ENCODE results near the gene HOXA7.

Gene HOXA7

DNA sequence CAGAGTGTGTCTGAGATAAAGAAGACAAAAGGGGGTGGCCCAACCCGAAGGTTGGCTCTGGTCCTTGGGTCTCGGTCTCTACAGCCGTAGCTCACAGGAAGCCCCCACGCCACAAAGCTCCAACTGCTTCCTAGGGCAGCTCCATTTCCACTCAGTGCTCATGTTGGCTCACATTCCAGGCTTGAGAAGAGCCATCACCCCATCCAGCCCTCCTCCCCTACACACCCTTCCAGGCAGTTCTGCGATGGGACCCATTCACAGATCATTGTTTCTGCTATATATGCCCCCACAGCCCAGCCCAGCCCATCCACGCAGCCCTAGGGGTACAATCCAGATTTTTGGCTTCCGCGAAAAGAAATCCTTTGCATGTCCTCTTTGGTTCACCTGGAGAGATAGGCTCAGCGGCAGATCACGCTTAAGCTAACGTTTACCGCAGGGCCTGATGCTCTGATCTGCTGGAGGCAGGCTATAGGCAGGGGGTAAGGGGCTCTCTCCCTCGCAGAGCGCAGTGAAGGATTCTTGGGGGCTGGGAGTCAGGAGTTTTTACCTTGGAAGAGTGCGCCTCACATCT, 34.8 kb upstream of the HOXA7 start:
- no peak overlapping the region for H3K27ac ChIP-seq (ENCODE audit: extremely low read depth, low read depth, low read length)
- peaks cover 33% of the 10 kb centered on the region for H3K4me1 ChIP-seq (ENCODE audit: control insufficient read depth, insufficient read depth, low read length)
- H3K36me3 ChIP-seq (ENCODE audit: control insufficient read depth in 2 of 2, insufficient read depth in 1 of 2, low read length in 2 of 2): peaks cover 11 to 23% of the 10 kb centered on the region in 2 experiments; a peak in 2 of 3 replicates
- no peaks in the 10 kb centered on the region for H3K9me3 ChIP-seq (ENCODE audit: control insufficient read depth, insufficient read depth, low read depth, low read length)
- POLR2A ChIA-PET: interaction anchor here (1.1 to 2.3 kb wide), 4 partner anchors 8 to 730 kb away, joined by 3 to 8 read pairs (median 6); partner anchors contain the start of gene HOXA13
- H3K4me3 ChIP-seq (ENCODE audit: low read depth, low read length): no peak overlapping the region
- TF ChIP-seq GLIS2 (tag by site-specific recombination; IDR thresholded peaks at IDR 0.05) (peak; percentile 68; the same call in 1 of the 2 replicates), GLIS1 (tag by site-specific recombination; IDR thresholded peaks at IDR 0.05) (peak; percentile 49), ZBTB8A (tag by site-specific recombination; IDR thresholded peaks at IDR 0.05) (0 out of 2 replicates have a peak, but pooled peaks have one; percentile 5), MYNN (tag by site-specific recombination; IDR thresholded peaks at IDR 0.05; ENCODE audit: borderline replicate concordance) (no peak), ZNF341 (tag by site-specific recombination; IDR thresholded peaks at IDR 0.05; ENCODE audit: low read depth) (peak; percentile 48), ZNF837 (tag by site-specific recombination; IDR thresholded peaks at IDR 0.05) (no peak), ZNF274 (IDR thresholded peaks at IDR 0.05; ENCODE audit: low read length) (no peak), ZNF274 (tag by site-specific recombination; IDR thresholded peaks at IDR 0.05; ENCODE audit: borderline replicate concordance) (no peak), ZNF701 (tag by site-specific recombination; IDR thresholded peaks at IDR 0.05) (no peak)
- TF ChIP-seq, protein P1, sequence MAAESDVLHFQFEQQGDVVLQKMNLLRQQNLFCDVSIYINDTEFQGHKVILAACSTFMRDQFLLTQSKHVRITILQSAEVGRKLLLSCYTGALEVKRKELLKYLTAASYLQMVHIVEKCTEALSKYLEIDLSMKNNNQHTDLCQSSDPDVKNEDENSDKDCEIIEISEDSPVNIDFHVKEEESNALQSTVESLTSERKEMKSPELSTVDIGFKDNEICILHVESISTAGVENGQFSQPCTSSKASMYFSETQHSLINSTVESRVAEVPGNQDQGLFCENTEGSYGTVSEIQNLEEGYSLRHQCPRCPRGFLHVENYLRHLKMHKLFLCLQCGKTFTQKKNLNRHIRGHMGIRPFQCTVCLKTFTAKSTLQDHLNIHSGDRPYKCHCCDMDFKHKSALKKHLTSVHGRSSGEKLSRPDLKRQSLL (tag by site-specific recombination; IDR thresholded peaks at IDR 0.05): peak; percentile 84
- TF ChIP-seq, protein P2, sequence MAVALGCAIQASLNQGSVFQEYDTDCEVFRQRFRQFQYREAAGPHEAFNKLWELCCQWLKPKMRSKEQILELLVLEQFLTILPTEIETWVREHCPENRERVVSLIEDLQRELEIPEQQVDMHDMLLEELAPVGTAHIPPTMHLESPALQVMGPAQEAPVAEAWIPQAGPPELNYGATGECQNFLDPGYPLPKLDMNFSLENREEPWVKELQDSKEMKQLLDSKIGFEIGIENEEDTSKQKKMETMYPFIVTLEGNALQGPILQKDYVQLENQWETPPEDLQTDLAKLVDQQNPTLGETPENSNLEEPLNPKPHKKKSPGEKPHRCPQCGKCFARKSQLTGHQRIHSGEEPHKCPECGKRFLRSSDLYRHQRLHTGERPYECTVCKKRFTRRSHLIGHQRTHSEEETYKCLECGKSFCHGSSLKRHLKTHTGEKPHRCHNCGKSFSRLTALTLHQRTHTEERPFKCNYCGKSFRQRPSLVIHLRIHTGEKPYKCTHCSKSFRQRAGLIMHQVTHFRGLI (tag by site-specific recombination; IDR thresholded peaks at IDR 0.05): no peak
- CTCF ChIA-PET: interaction anchor here (0.7 to 1.1 kb wide), 3 partner anchors 9 to 1298 kb away, joined by 3 to 4 read pairs (median 3); no protein-coding TSS in a partner anchor

DNA sequence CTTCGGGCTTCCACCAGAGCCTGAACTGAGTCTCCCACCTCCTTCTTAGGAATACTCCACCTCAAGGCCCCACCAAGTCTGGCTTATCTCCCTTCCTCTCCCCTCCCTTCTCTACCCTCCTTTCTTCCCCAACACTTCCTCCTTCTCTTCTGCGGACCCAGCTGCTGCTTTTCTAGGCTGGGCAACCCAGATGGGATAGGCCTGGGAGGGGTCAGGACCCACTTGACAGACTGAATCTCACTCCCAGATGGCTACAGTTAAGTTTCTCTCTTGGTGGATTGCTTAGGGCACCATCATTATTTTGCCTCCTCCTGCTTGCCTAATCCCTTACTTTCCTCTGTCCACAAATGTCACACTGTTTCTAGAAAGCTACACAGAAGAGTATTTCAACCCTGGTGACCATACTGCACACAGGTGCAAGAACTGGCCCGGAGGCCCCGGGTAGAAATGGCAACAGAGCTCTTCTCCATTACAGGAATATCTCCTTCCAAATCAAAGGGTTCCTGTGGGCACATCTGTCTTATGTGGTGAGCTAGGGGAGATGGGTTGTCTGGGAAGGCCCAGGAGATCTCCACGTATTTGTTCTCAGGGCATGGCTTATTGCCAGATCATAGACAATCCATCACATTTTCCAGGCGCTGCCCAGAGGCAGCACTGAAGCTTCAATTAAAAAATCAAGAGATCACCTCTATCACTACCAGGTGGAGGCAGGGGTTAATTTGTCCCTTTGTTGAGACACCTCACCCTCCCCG, 33.7 kb upstream of the HOXA7 start:
- peak; percentile 65 for TF ChIP-seq ZNF366 (tag by site-specific recombination; conservative IDR thresholded peaks at IDR 0.05)
- TF ChIP-seq EGR2 (tag by site-specific recombination; IDR thresholded peaks at IDR 0.05; ENCODE audit: low read depth): no peak
- 0 out of 2 replicates have a peak, but pooled peaks have one; percentile 17 for TF ChIP-seq IKZF3 (tag by site-specific recombination; IDR thresholded peaks at IDR 0.05)
- TF ChIP-seq PRDM1 (tag by site-specific recombination; IDR thresholded peaks at IDR 0.05): peak; percentile 18; the same call in 1 of the 2 replicates
- TF ChIP-seq ZBTB48 (tag by site-specific recombination; IDR thresholded peaks at IDR 0.05): peak; percentile 73
- no peak for TF ChIP-seq SCRT1 (tag by site-specific recombination; IDR thresholded peaks at IDR 0.05; ENCODE audit: borderline replicate concordance)
- TF ChIP-seq, protein P3, sequence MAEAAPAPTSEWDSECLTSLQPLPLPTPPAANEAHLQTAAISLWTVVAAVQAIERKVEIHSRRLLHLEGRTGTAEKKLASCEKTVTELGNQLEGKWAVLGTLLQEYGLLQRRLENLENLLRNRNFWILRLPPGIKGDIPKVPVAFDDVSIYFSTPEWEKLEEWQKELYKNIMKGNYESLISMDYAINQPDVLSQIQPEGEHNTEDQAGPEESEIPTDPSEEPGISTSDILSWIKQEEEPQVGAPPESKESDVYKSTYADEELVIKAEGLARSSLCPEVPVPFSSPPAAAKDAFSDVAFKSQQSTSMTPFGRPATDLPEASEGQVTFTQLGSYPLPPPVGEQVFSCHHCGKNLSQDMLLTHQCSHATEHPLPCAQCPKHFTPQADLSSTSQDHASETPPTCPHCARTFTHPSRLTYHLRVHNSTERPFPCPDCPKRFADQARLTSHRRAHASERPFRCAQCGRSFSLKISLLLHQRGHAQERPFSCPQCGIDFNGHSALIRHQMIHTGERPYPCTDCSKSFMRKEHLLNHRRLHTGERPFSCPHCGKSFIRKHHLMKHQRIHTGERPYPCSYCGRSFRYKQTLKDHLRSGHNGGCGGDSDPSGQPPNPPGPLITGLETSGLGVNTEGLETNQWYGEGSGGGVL (tag by site-specific recombination; IDR thresholded peaks at IDR 0.05): peak; percentile 71
- TF ChIP-seq, protein P4, sequence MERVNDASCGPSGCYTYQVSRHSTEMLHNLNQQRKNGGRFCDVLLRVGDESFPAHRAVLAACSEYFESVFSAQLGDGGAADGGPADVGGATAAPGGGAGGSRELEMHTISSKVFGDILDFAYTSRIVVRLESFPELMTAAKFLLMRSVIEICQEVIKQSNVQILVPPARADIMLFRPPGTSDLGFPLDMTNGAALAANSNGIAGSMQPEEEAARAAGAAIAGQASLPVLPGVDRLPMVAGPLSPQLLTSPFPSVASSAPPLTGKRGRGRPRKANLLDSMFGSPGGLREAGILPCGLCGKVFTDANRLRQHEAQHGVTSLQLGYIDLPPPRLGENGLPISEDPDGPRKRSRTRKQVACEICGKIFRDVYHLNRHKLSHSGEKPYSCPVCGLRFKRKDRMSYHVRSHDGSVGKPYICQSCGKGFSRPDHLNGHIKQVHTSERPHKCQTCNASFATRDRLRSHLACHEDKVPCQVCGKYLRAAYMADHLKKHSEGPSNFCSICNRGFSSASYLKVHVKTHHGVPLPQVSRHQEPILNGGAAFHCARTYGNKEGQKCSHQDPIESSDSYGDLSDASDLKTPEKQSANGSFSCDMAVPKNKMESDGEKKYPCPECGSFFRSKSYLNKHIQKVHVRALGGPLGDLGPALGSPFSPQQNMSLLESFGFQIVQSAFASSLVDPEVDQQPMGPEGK (tag by site-specific recombination; IDR thresholded peaks at IDR 0.05): 0 out of 2 replicates have a peak, but pooled peaks have one; percentile 23
- CTCF ChIA-PET: interaction anchor here (0.6 to 1.2 kb wide), 5 partner anchors 8 to 842 kb away, joined by 3 read pairs; no protein-coding TSS in a partner anchor
- Histone ChIP-seq H3K36me3 (ENCODE audit: control insufficient read depth in 2 of 2, insufficient read depth in 1 of 2, low read length in 2 of 2) (peaks cover 11 to 19% of the 10 kb centered on the region in 2 experiments; a peak in 2 of 3 replicates), H3K27ac (ENCODE audit: extremely low read depth, low read depth, low read length) (no peak overlapping the region; the same call in 1 of the 2 replicates), H3K4me1 (ENCODE audit: control insufficient read depth, insufficient read depth, low read length) (peaks cover 29% of the 10 kb centered on the region), H3K4me3 (ENCODE audit: low read depth, low read length) (no peak overlapping the region), H3K9me3 (ENCODE audit: control insufficient read depth, insufficient read depth, low read depth, low read length) (no peaks in the 10 kb centered on the region)
- POLR2A ChIA-PET: interaction anchor here (1.1 to 2.3 kb wide), 4 partner anchors 9 to 731 kb away, joined by 3 to 8 read pairs (median 6); partner anchors contain the start of gene HOXA13
